Measurements from ENCODE around the gene AGBL4. TPM values are rescaled to one million over a fixed set of nuclear protein-coding genes. Genes with fewer than 3 reads are reported as not detected.
A peak's percentile ranks its signal among the peaks of the same experiment; 100 is the strongest.

Gene AGBL4
- total and polyA plus RNA-seq, 10 donors: 0.05 to 1.8 (median 0.32) TPM; not detected in 1

GRCh38 chr1:48829446-48829845 lies 1194.3 kb downstream of the AGBL4 start:
- H3K9me3 ChIP-seq: no peaks in the 10 kb centered on the region
- H3K27me3 ChIP-seq (replicated peaks in 1 of 7): no peaks in the 10 kb centered on the region
- no peak overlapping the region for H3K27ac ChIP-seq
- no peak for DNase-seq
- no peaks in the 10 kb centered on the region for H3K4me1 ChIP-seq
- intact Hi-C loops (cut with DNase I; ENCODE audit: low total_unique reads): no loop called here
- no peaks in the 10 kb centered on the region for H3K36me3 ChIP-seq
- TF ChIP-seq POLR2A (IDR thresholded peaks at IDR 0.05) (no peak), POLR2AphosphoS5 (IDR thresholded peaks at IDR 0.05) (no peak), CTCF (IDR thresholded peaks at IDR 0.05 in 8 of 11, conservative IDR thresholded peaks at IDR 0.05 in 3 of 11) (no peak)
- no peak overlapping the region for H3K4me3 ChIP-seq

GRCh38 chr1:48823168-48823567 lies 1200.6 kb downstream of the AGBL4 start:
- H3K27ac ChIP-seq: no peak overlapping the region
- intact Hi-C loops (cut with DNase I; ENCODE audit: low total_unique reads): no loop called here
- H3K36me3 ChIP-seq: no peaks in the 10 kb centered on the region
- no peaks in the 10 kb centered on the region for H3K4me1 ChIP-seq
- DNase-seq: no peak
- H3K27me3 ChIP-seq (replicated peaks in 1 of 7): no peaks in the 10 kb centered on the region
- no peaks in the 10 kb centered on the region for H3K9me3 ChIP-seq
- TF ChIP-seq POLR2A (IDR thresholded peaks at IDR 0.05) (no peak), POLR2AphosphoS5 (IDR thresholded peaks at IDR 0.05) (no peak), CTCF (IDR thresholded peaks at IDR 0.05 in 8 of 11, conservative IDR thresholded peaks at IDR 0.05 in 3 of 11) (no peak)
- H3K4me3 ChIP-seq: no peak overlapping the region

GRCh38 chr1:48820491-48820890 lies 1203.3 kb downstream of the AGBL4 start:
- Histone ChIP-seq H3K4me1 (peaks cover 0 to 9% (median 0%) of the 10 kb centered on the region in 6 donors), H3K27ac (no peak overlapping the region), H3K9me3 (no peaks in the 10 kb centered on the region), H3K4me3 (no peak overlapping the region), H3K36me3 (no peaks in the 10 kb centered on the region), H3K27me3 (replicated peaks in 1 of 7) (no peaks in the 10 kb centered on the region)
- intact Hi-C loops (cut with DNase I; ENCODE audit: low total_unique reads): no loop called here
- WGBS, 5 donors: 87 to 97% (median 92%) methylated on average over 3 of the region's 3 CpGs
- no peak for TF ChIP-seq POLR2AphosphoS5 (IDR thresholded peaks at IDR 0.05)
- no peak for TF ChIP-seq POLR2A (IDR thresholded peaks at IDR 0.05)
- TF ChIP-seq CTCF (IDR thresholded peaks at IDR 0.05 in 8 of 11, conservative IDR thresholded peaks at IDR 0.05 in 3 of 11): no peak
- DNase-seq: no peak

GRCh38 chr1:48817505-48818114 lies 1206.1 kb downstream of the AGBL4 start:
- intact Hi-C loops (cut with DNase I; ENCODE audit: low total_unique reads): loop anchor here (5.0 kb wide), 1 partner anchor 70 kb away; no protein-coding TSS in a partner anchor
- H3K9me3 ChIP-seq: no peaks in the 10 kb centered on the region
- no peaks in the 10 kb centered on the region for H3K36me3 ChIP-seq
- DNase-seq: peak; percentile 84
- no peaks in the 10 kb centered on the region for H3K27me3 ChIP-seq (replicated peaks in 1 of 7)
- no peak overlapping the region for H3K27ac ChIP-seq
- H3K4me1 ChIP-seq: peaks cover 0 to 9% (median 0%) of the 10 kb centered on the region in 6 donors
- 69 to 77% (median 74%) methylated on average over 4 of the region's 4 CpGs for WGBS, 5 donors
- no peak overlapping the region for H3K4me3 ChIP-seq
- TF ChIP-seq CTCF (IDR thresholded peaks at IDR 0.05 in 8 of 11, conservative IDR thresholded peaks at IDR 0.05 in 3 of 11): peak in 10 of 11 experiments; percentile 43 to 82 (median 75)
- peak in 1 of 3 donors; percentile 19 for TF ChIP-seq POLR2AphosphoS5 (IDR thresholded peaks at IDR 0.05)
- TF ChIP-seq POLR2A (IDR thresholded peaks at IDR 0.05): no peak
